ENCODE measurements around the gene SIRPD.

GRCh38 chr20:1568163-1568490, 10.6 kb upstream of the SIRPD start:
- no peak for TF ChIP-seq POLR2AphosphoS5 (IDR thresholded peaks at IDR 0.05; ENCODE audit: borderline replicate concordance, low read depth, low read length)
- TF ChIP-seq EZH2 (IDR thresholded peaks at IDR 0.05), result no peak
